NCI-H446 treated with DMSO at 0.1 percent for 48 hours (cell line): ENCODE measurements around the gene MS4A18.

Experiments
- DNase-seq: peaks from one replicate; lab custom pipeline; 2025; lab: John Stamatoyannopoulos, UW

MS4A18 gene

DNA sequence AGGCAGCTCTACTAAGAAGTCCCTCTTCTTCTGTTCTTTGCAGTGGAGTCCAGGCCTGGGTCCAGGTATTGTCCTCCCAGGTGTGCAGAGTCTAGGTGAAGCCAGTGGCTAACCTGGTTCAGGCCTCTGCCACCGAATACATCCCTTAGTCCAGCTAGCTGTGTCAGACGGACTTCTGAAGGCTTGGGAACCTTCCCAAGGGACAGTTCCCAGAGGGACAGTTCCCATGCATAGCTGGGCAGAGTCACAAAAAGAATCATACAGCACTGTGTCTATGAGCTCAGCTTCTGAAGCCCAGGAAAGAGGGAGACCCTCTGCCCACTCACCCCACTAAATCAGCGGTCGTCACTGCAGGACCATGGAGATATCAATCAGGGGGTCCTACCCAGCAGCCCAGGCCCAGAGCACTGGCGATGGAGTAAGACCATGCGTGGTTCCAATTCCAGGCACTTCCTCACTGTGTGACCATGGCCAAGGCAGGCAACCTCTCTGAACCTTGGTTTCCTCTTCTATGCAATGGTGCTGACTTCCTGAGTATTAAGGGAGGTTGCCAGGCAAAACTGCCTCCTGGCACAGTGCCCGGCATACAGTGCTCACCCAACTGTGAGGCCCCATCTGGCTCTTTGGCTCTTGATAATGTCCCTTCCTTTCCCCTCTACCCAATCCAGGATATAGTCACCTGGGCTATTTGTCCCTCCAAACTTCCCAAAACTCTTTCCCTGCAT is 64.0 kb downstream of the MS4A18 start:
- DNase-seq, result peak; percentile 82

GRCh38 chr11:60790726-60791125 is 66.2 kb downstream of the MS4A18 start:
- DNase-seq, result no peak

GRCh38 chr11:60791153-60791933 is 66.8 kb downstream of the MS4A18 start:
- no peak for DNase-seq

- no peak for DNase-seq
Observed at GRCh38 chr11:60792521-60792920, 68.0 kb downstream of the MS4A18 start.
